NCI-H1048 (cell line): Measurements from ENCODE around the gene SIAH3.

Experiments
- DNase-seq: peaks from one replicate; lab custom pipeline; 2025; lab: John Stamatoyannopoulos, UW

The SIAH3 gene

DNA sequence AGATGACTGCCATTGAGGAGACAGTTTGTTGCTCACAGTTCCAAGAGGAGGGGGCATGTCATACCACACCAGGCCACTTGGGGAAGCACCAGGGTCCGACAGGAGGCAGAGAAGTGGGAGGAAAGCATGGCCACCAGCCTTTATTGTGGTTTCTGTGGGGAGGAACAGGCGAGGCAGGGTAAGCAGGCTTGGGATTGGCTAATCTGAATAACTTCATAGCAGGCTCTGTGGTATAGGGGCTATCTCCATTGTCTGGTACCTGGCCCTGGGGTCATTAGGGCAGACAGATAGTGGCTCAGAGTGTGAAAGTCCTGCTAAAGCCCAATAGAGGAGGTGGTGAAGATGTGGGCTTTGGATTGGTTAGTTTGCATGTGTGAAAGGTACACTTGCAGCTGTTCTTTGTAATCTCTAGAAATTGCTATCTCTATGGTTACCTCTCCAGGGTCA lies 114.0 kb downstream of the SIAH3 start:
- no peak for DNase-seq

DNA sequence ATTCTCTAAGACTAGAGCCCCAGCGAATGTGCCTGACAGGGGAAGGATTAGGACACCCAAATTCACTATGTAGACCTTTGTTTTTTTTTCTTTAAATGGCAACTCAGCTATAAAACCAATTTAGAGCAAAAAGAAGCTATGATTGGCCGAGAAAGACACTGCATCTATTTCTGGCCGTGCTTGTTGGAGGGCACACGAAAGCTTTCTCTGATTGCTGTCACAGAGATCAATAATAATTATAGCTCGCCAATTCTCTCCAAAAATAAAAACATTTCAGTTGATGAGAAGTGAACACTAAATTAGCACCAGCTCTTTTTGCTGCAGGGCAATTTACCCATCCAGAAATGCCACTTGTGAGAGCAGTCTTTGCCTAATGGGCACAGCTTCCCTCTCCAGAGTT lies 118.2 kb downstream of the SIAH3 start:
- no peak for DNase-seq

DNA sequence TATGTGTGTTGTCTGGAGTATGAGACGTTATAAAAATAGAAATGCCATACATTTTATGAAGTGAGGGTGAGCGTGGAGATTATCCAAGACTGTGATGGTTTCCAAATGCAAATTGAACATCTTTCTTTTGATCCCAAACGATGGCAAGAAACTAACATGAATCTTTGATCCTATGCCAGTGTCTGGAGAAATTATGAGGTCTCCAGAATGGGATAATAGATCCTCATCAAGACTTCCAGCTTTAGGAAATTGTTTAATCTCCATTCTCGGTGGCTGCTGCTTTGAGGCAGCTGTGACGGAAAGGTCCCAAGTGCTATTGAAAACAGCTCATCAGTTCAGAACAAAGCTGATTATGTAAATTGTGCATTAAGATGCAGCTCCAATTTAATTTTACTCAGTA lies 118.6 kb downstream of the SIAH3 start:
- DNase-seq: no peak

DNA sequence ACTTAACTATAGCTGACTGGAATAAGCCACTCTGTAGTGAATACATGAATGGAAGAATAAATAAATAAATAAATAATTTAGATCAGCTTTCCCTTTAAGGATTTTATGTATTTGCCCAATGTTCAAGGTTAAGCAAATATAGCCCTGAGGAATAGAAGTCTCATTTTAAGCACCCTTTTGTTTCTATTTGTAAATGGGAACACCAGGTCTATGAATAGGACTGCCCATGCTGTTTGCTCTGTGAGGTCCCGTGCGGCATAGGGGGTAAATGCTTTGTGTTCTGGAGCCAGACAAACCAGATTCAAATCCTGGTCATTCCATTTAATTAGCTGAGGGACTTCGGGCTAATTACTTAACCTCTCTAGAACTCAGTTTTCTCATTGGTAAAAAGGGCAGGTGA lies 120.1 kb downstream of the SIAH3 start:
- no peak for DNase-seq

DNA sequence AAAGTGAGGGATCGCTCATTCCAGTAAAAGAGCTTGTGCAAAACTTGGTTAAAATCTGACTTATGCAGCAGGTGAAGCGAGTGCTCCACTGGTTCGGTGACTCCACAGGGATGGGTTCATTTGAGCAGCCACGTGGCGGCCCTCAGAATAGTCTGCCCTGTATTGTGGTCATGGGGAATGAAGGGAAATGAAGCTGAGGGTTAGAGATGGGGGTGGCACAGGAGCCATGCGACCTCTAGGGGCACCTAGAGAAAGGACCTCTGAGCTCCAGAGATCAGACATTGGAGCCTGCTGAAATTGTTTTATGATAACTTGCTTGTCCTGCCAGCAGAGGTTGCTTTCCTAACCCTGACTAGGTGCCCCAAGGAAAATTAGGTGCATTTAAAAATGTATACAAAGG lies 122.8 kb downstream of the SIAH3 start:
- no peak for DNase-seq
